HG02759 (cell line): ENCODE data around the gene SPRYD7.
"Not testable (repeated sequence)": the region's sequence is repeated elsewhere in the genome, so short reads cannot be mapped to it uniquely, and the experiment has no call there.

Experiments
- ATAC-seq: cut with Tn5 transposase; IDR thresholded peaks from one replicate; pipeline ENCODE4 v1.9.1; 2021; ENCODE audit warnings: mild to moderate bottlenecking, moderate library complexity; ENCODE audit not compliant: unreplicated experiment

The SPRYD7 gene, protein sequence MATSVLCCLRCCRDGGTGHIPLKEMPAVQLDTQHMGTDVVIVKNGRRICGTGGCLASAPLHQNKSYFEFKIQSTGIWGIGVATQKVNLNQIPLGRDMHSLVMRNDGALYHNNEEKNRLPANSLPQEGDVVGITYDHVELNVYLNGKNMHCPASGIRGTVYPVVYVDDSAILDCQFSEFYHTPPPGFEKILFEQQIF

DNA sequence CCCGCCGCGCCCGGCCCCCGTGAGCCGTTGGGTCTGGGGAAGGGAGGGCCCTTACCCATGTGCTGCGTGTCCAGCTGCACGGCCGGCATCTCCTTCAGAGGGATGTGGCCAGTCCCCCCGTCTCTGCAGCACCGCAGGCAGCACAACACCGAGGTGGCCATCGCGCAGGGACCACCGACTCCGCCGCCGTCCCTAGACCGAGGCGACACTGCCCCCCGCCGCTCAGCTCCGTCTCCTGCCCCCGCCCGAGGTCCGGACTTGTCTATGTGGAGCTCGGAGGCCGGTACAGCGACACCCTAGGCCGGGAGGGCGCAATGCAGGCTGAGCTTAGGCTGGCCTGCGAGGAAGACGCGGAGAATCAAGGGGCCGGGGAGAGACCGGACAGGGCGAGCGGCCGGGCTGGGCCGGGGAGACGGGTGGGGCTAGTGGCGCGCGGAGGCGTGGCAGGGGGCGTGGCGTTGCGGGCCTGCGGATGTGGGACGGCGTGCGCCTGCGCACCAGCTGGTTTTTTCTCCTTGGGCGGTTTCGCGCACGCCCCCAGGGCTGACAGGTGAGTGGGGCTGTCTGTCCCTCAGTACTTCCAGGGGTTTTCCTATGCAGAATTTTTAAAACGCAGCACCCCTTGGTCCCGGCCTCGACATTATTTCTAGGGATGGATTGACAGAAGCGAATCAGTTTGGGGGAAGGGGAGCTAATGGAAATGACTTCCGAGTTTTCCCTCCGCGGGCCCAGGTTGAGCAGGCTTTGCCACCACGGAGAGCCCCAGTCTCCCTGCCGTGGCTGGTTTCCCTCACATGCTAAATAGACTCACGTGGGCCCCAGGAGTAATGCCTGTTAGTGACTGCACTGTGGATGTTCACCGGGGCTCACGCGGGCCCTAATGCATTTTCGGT, at the start of gene SPRYD7:
Gene SPRYD7 (minus strand): TSS at position 266 of the 893 bp plus-strand sequence. CDS start 105 bp downstream, at position 161.
- ATAC-seq = peak; percentile 99

DNA sequence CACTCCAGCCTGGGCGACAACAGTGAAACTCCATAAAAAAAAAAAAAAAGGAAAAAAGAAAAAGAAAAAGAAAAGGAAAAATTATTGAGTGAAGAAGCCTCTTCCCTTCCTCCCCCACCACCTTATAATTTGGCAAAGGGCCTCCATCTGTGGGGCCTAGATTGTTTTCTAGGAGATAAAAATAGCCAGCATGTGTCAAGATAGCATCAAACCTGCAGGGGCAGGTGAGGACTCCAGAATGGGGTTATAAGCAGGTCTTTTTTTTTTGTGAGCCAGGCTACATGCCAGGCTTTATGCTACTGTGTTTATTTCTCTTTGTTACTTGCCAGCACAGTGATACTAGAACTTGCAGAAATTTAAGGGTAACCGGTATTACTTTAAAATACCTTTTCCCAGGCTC, 49.0 kb upstream of the SPRYD7 start:
- no peak for ATAC-seq

DNA sequence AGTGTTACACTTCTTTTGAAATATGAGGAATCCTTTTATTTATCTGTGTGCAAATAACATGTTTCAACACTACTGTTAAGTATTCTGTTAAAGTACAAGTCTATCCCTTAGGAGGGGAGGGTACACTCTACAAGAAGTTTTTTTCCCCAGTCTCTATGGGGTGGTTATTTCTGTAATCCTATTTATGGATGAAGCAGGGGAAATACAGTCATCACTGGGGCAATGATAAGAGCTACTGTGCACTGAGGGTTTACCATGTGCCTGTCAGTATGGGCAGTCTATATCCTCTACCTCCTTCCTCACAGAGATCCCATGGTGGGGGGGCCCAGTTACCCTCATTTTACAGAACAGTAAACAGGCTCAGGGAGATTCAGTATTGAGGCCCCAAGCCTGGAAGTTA, 44.1 kb upstream of the SPRYD7 start:
- ATAC-seq = no peak

DNA sequence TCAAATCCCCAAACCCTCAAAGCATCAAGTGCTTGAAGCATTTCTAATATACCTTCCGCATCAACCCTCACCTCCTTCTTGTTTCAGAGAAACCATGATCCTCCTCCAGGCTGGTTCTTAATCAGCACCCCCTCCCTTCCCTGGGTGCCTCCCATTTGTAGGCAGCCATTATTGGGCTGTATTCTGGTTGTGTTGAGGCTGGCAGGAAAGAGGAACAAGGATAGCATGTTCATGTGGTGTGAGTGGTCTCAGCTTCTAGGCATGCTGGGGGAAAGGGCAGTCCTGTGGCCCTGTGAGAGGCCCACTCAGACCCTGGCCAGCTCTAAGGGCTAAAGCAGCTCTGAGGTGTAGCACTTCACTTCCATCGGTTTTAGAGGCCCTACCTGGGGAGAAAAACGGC, 41.9 kb upstream of the SPRYD7 start:
- no peak for ATAC-seq

DNA sequence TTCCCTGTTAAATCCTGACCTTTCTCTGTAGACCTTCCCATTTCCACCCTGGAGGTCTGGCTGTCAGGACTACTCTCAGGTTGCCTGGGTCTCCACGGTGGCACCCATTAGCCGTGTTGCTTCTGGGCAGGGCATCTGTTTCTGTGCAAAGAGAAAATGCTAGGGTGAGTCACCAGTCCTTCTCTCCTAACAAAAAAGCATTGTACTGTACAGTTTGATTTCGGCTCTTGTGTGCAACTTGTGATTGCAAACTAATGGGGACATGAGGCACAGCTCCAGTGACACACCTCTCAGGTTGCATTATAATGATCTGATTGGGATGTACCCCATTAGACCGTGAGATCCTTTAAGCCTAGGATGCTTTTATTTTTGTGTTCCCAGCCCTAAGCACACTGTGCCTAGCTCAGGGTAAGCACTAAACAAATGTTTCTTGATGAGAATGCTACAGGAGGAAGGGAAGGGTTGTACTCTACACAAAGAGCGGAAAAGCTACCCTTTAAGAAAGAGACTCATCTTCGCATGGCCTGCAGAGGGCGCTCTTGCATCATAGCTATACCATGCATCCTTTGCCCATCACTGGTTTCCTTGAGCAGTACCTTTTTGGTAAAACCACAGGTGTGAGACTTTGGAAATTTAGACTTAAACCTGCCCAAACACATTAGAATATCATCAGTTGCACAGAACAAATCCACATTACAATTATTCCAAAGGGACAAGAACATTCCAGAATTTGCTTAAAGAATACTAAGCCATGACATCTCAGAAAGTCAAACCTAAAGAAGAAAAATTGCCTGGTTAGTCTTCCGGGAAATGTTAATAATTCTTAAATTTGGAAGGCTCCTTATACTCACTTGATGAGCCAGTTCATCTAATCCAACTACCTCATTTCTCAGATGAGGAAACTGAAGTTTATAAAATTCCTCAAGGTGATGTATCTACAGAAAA, 40.4 kb upstream of the SPRYD7 start:
- no peak for ATAC-seq

DNA sequence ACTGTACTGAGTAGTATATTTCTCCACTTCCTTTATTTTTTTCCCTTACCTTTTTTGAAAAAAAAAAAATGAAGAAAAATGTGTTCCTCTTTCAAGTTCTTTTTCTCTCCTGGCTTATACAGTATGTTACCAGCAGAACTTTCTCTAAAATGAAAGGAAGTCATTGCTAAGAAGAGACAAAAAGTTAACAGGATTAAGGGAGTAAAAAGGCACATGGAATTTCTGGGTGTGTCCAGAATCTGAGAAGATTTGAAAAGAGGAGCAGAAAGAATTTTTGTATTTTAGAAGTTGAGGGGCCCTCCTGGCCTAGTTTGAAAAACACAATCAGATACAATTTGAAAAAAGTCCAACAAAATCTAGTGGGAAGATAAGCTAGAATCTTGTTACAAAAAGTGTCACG, 39.7 kb upstream of the SPRYD7 start:
- ATAC-seq = no peak

DNA sequence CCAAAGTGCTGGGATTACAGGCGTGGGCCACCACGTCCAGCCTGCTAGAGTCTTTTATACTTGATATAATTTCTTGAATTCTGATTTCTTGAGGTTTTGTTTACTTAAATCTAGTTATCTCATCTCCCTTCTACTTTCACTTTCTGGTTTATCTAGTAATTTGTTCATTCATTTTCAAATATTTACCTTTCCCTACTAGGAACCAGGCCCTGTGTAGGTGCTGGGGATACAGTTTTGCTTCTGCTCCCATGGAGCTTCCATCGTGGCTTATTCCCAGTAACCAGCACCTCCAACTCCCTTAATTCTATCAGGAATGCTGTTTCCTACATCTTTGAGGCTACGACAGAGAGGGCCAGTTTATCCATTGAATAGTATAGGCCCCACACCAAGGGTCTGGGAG, 36.6 kb upstream of the SPRYD7 start:
- no peak for ATAC-seq

DNA sequence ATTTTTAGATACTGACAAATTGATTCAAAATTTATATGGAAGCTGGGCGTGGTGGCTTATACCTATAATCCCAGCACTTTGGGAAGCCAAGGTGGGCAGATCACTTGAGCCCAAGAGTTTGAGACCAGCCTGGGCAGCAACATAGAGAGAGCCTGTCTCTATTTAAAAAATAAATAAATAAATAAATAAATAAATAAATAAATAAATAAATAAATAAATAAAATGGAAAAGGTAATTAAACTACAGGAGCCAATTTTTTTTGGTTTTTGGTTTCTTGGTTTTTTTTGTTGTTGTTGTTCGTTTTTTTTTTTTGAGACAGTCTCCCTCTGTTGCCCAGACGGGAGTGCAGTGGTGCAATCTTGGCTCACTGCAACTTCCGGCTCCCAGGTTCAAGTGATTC, 31.3 kb upstream of the SPRYD7 start:
- ATAC-seq = no peak

DNA sequence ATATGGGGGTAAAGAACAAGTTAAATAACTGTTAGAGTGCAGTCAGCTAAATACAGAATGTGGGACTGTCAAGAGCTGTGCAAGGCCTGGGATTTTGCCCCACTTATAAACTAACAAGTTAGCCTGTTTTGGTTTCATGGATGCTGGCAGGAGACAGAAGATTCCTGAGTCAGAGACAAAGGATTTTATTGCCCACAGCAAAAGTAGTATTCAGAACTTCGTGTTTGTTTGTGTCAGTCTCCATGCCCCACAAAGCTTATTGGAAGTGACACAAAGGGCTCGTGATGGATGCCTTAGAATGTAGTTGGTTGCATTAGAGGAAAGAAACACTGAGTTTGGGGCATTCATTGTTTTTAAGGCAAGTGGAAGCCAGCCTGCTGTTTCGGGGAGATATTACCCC, 22.2 kb upstream of the SPRYD7 start:
- no peak for ATAC-seq

DNA sequence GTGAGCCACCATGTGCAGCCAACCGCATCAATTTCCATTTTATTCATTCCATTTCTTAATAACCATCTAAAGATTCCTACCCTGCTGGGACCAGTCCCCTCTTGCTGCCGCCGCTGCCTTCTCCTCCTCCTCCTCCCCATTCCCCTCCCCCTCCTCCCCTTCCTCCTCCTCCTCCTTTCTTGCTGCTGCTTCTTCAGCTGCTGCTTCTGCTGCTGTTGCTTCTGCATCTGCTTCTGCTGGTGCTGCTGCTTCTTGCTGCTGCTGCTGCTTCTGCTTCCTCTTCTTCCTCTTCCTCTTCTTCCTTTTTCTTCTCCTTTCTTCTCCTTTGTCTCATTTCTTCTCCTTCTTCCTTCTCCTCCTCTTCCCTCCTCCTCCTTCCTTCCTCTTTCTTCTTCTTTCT, 20.0 kb upstream of the SPRYD7 start:
- ATAC-seq = no peak

DNA sequence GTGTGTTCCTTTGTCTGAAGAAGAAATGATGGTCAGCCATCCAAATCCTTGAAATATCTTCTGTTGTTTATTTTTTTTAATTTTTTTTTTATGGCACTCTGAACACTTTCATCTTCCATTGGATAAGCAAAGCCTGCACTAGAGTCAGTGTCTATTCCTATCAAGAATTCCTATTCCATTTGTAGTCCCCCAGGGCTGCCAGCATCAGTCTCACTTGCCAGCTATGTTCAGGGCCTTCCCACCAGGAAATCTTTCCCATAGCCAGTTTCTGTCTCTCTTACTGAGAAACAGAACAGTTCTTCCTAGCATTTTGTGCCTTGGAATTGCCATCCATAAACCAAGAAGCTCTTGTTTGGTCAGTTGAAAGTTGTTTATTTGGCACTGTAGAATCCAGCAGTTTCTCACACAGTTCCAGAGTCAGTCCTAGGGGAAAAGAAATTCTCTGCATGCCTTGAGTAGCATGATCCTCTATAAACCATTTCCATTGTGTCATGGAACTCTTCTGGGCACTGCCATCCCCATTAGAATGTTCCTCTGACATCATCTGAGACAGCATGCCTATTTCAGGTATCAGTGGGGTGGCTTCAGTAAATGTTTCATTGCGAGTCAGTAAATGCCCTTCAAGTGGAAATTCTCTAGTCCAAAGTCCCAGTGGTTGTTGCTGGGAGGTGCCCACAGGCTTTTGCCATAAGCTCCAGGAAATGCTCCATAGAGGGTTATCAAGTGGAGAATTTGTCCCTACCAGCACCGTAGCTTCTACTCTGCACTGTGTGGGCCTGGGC, 18.7 kb upstream of the SPRYD7 start:
- no peak for ATAC-seq

DNA sequence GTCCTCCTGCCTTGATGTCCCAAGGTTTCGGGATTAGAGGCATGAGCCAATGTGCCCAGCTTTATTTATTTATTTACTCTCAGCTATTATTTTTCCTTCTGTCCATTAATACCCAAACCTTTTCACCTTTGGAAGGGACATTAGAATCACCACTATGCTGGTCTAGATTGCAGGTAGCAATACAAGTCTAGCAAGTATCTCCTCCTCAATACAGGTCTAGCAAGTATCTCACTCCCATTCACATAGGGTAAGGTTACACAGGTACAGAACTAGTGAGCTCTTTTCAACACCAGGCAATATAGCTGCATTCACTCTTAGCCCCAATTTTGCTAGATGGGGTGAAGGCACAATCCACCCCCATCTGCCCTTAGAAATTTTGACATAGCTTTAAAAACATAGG, 17.4 kb upstream of the SPRYD7 start:
- no peak for ATAC-seq

DNA sequence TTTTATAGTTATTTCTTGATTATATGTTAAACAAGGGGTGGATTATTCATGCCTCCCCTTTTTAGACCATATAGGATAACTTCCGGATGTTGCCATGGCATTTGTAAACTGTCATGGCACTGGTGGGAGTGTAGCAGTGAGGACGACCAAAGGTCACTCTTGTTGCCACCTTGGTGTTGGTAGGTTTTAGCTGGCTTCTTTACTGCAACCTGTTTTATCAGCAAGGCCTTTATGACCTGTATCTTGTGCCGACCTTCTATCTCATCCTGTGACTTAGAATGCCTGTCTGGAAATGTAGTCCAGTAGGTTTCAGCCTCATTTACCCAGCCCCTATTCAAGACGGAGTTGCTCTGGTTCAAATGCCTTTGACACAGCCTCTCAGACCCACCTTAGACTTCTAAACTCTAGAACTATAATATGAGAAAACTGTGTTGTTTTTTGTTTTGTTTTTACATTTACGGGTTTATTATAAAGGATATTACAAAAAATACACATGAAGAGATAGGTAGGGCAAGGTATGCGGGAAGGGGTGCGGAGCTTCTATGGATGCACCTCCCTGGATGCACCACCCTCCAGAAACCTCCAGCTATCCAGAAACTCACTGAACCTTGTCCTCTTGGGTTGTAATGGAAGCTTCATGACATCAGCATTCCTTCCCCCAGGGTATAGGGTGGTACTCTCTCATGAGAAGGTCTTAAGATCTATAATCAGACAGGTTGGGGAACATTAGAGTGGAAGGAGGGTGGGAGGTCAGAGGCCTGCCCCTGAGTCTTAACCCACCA, 15.8 kb upstream of the SPRYD7 start:
- ATAC-seq = no peak

DNA sequence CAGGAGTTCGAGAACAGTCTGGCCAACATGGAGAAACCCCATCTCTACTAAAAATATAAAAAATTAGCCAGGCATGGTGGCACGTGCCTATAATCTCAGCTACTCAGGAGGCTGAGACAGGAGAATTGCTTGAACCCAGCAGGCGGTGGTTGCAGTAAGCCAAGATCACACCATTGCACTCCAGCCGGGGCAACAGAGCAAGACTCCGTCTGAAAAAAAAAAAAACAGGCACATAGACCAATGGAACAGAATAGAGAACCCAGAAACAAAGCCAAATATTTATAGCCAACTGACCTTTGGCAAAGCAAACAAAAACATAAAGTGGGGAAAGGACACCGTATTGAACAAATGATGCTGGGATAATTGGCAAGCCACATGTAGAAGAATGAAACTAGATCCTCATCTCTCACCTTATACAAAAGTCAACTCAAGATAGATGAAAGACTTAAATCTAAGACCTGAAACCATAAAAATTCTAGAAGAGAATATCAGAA, 12.7 kb upstream of the SPRYD7 start:
- ATAC-seq = not testable (repeated sequence)

DNA sequence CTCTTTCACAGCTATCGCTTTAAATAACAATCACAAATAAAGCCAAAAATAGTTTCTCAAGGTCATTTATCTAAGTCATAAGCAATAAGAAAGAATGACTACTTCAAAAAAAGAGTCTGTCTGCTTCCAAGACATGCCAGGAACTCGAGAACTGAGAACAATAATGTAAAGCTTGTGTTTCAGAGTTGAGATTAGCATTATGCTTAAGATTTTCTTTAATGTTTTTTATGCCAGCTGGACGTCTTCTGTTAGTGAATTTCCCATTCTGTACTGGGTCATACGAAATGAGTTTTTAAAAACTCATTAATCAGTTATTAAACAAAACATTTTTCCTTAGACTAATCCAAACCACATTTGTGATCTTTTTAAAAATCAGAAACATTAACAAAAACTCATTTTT, 3.2 kb upstream of the SPRYD7 start:
- ATAC-seq = no peak

DNA sequence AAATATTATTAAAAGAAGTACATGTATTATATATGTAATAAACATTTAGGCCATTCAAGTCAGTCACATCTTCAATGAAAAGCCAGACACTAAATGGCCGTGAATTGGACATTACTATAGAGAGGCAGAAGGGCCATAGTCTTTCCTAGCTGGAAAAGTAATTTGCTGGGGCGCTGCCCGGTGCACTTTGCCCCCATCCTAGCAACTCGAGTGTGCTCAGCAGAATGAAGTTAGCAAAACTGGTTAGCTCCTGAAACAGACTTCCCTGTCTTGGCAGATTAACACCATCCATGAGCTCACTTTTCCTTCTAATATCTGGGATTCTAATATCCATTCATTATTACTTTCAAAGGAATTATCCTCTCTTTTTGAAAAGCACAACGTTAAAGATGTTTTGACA, 2.8 kb upstream of the SPRYD7 start:
- no peak for ATAC-seq

DNA sequence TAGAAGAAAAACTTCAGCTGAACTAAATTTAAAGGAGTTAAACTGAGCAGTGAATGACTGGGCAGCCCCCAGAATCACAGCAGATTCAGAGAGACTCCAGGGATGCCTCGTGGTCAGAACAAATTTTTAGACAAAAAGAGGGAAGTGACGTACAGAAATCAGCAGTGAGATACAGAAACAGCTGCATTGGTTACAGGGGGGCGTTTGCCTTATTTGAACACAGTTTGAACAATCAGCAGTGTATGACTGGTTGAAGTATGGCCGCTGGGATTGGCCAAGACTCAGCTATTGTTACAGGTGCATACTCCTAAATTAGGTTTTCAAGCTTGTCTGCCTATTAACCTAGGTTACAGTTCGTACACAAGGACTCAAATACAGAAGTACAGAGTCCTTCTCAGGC, 2.2 kb upstream of the SPRYD7 start:
- no peak for ATAC-seq

DNA sequence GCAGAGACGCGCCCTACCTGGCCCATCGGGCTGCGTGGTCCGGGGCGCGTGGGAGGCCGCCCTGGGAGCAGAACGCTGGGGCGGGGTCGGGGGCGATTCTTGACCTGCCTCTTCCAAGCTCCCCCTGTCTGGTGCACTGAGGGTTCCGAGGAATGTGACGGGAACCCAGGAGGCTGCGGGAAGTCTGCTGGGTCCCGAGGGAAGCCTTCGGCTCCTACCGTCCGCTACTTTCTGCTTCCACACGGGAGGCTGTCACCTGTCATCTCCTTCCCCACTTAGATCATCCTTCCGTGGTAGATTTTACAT, 781 bp upstream of the SPRYD7 start:
- ATAC-seq = no peak

DNA sequence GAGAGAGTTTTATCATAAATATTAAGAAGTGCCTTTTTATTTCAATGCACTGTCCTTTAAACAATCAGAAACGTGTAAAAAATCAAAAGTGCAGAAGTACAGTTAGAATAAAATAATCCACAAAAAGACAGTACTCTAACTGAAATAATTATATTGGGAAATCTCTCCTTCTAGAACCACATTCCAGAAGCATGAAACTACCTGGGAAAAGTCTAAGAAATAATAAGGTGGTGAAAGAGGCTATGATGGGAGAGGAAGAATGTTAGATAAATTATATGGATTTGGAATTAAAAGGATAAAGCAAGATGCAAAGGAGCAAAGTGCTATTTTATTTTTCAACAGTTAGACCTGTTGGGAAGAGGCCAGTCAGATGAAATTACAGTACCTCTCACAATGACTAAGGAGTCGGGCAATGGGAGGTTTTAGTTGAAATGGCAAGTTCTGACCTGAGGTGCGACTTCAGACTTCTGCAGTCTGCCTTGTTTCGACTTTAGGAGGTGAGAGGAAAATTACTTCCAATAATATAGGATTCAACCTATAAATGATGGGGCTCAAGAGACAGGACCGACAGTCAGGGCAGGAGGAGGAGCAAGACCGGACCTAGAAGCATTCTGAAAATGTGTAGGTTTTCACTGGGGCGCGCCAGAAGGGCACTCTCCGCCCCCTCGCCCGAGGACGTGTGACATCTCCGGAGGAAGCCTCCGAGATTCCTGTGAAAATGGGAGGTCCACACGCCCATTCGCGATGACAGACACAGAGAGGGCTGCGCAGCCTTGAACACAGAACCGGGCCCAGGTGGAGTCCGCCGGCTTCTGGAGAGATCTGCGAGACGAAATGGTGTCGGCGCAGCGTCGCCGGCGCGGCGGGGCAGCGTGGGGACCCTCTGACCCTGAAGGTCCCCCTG, 717 bp downstream of the SPRYD7 start:
- ATAC-seq = peak; percentile 31
